ENCODE data around the gene BOK.
"Not testable (repeated sequence)": the region's sequence is repeated elsewhere in the genome, so short reads cannot be mapped to it uniquely, and the experiment has no call there.

The BOK gene

GRCh38 chr2:241559323-241560161 is 997 bp downstream of the BOK start:
- DNase-seq, result no peak

GRCh38 chr2:241560162-241560882 is 1.8 kb downstream of the BOK start:
- no peak for DNase-seq

DNA sequence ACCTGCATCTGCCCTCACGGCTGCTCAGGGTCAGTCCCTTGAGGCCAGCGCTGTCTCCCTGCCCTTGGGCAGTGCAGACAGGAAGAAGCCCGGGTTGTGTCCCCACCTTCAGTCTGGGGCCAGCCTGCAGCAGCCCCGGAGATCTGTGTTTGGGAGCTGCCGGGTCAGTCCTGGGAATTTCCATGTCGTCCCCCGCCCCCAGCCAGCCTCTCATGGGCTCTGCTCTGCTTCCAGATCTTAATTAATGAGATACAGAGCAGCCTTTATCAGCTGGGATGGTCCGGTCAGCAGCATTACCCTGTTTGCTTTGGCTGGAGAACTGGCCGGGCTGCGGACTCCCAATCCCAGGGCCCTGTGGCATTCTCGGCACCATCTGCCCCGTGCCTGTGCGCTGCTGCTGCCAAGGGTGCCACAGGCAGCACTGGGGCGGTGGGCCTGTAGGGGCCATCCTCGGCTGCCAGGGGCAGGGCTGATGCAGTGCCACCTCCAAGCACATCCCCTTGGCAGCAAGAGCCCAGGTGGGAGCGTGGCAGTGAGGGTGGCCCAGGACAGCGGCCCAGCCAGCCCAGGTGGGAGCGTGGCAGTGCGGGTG is 2.4 kb downstream of the BOK start:
- DNase-seq, result no peak

DNA sequence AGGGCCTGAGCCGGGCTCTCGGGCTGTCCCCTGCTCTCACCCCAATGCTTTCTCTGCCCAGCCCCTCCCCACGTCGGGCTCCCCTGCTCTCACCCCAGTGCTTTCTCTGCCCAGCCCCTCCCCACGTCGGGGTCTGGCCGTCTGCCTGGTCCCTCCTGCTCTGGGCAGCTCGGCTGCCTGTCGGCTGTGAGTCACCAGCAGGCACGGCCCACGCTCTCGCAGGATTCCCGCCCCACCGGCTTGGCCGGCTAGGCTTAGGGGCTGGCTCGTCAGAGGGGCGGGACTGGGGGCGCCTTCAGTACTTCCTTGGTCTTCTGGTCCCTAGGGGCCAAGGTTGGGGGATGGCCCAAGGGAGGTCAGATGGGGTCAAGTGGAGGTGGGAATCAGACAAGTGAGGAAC is 3.3 kb downstream of the BOK start:
- DNase-seq, result no peak

GRCh38 chr2:241562269-241562891 is 3.8 kb downstream of the BOK start:
- no peak for DNase-seq

- no peak for DNase-seq
Observed at GRCh38 chr2:241563031-241563507, 4.5 kb downstream of the BOK start.

DNA sequence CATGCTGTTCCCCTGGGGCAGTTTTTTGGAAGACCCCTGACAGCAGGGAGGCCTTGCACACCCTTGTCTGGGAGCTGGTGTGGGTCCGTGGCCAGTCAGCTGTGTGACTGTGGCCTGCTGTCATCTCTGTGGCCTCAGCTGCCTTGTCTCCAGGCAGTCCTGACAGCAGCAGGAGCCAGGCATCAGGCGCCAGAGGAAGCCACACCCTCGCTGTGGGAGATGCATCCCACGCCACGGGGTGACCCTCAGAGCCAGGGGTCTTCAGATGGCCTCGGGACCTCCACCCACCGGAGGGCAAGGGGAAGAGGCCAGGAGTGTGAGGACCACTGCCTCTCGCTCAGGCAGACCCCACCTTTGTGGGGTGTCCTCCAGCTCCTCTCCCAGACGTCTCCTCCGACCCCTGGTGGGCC is 5.0 kb downstream of the BOK start:
- no peak for DNase-seq

DNA sequence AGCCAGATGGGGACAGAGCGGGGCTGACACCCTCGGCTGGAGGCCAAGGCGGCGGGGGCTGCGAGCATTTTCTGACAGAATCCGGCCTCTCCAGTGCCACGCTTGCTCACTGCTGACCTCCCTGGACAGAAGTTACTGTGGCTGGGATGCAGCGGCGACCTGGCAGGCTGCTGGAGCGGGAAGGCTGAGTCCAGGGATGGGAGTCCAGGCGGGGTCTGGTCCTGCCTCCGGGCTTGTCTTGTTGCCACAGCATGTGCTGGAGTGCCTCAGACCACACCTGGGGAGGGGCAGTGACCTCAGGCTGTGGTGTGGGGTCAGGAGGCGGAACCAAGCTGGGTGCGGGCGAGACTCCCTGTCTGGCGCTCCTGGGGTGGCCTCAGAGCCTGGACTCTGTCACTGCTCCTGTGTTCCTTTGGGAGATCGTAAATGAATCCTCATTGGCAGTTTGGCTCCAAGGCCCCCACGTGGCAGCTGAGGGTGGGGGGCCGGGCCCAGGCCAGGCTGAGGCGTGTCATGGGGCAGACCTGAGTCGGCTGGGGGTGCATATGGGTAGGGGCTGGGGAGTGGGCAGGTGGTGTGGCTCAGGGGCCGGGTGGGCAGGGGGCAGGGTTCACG is 5.5 kb downstream of the BOK start:
- DNase-seq, result no peak

- DNase-seq, result no peak
Observed at GRCh38 chr2:241564596-241565410, 6.3 kb downstream of the BOK start.

DNA sequence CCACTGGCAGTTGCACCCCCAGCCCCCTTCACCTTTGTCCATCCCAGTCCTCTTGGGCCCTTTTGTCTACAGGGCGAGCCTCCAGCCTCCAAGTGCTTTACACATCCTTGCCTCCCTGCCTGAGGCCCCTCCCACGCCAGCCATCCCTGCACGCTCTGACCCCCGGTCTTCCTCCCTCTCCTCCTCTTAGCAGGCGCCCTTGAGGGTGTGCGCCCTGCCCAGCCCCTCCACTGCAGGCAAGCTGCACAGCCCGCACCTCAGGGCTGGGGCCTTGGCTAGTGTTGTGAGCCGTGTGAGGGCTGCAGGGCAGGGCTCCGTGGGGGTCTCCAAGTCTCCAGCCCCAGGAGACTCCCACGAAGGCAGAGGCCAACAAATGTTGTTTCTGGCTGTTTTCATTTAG is 6.9 kb downstream of the BOK start:
- DNase-seq, result no peak

DNA sequence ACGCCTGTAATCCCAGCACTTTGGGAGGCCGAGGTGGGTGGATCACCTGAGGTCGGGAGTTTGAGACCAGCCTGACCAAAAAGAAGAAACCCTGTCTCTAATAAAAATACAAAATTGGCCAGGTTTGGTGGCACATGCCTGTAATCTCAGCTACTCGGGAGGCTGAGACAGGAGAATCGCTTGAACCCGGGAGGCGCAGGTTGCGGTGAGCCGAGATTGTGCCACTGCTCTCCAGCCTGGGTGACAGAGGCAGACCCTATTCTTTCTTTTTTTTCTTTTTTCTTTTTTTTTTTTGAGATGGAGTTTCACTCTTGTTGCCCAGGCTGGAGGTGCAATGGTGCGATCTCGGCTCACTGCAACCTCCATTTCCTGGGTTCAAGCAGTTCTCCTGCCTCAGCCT is 7.5 kb downstream of the BOK start:
- not testable (repeated sequence) for DNase-seq

GRCh38 chr2:241566468-241566867 is 7.9 kb downstream of the BOK start:
- DNase-seq, result no peak

DNA sequence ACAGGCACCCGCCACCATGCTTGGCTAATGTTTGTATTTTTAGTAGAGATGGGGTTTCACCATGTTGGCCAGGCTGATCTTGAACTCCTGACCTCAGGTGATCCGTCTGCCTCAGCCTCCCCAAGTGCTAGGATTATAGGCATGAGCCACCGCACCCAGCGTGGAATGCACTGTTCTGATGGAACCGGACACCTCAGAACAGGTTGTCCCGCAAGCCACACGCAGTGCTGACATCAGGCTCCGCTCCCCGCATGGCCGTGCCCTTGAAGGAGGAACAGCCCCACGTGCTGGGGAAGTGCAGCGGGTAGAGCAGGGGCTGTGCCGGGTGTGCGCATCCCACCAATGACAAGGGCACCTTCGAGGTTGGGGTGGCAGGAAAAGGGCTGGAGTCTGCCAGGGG is 8.7 kb downstream of the BOK start:
- not testable (repeated sequence) for DNase-seq

- no peak for DNase-seq
Observed at GRCh38 chr2:241567776-241568175, 9.2 kb downstream of the BOK start.

- DNase-seq, result no peak
Observed at GRCh38 chr2:241568726-241569125, 10.2 kb downstream of the BOK start.

GRCh38 chr2:241569831-241570281 is 11.3 kb downstream of the BOK start:
- no peak for DNase-seq

DNA sequence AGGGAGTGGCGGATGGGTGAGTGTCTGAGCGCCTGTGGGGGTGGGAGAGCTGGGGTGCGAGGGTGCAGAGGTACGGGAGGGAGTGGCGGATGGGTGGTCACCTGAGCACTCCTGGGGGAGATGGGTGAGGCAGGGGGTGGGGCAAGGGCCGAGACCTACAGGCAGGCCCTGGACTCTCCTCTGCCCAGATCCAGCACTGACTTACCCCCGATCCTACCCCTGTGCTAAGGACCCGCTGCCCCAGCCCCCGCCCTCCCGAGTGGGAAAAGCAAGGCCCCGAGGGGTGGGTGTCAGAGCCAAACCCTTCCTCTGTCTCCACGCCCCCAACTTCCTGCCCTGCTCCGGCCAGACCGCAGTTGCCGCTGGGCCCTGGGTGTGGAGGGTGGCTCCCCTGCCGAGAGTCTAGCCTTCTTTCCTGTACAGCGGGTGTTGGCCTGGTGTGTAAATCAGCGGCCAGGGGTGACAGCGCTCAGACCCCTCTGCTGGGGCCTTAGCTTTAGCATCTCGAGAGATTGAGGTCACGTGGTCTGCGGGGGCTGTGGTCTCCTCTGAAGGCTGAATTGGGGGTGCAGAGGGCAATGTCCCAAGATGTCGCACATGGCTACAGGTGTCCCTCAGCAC is 12.5 kb downstream of the BOK start:
- no peak for DNase-seq

GRCh38 chr2:241571821-241572620 is 13.5 kb downstream of the BOK start:
- no peak for DNase-seq

- not testable (repeated sequence) for DNase-seq
Observed at GRCh38 chr2:241572915-241573651, 14.5 kb downstream of the BOK start.

- no peak for DNase-seq
Observed at GRCh38 chr2:241573741-241574140, 15.2 kb downstream of the BOK start.

Data from NCI-H1694 treated with DMSO at 0.1 percent for 48 hours (cell line).